HG03159 (cell line): Measurements from ENCODE around the gene CISTR.
"Not testable (repeated sequence)": the region's sequence is repeated elsewhere in the genome, so short reads cannot be mapped to it uniquely, and the experiment has no call there.

ENCODE experiments used
- ATAC-seq: cut with Tn5 transposase; IDR thresholded peaks from one replicate; pipeline ENCODE4 v1.9.1; 2021; ENCODE audit warnings: mild to moderate bottlenecking, moderate library complexity; ENCODE audit not compliant: unreplicated experiment

Gene CISTR

DNA sequence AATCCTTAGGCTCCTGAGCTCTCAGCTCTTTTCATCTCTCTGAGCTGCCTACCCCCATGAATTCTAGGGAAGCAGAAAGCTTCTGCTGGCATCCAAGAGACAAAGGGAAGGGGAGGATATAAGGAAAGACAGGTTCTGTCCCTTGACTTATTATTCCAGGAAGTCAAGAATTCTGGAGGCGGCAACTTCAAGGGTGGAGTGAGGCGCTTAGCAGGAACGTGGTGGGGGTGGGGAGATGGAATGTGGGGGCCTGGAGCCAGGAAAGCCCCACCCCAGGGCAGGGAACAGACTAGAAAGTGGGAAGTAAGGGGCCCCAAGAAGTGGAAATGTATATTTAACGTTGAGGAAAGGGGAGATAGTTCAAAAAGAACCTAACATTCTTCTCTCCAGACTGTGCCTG is 26.0 kb downstream of the CISTR start:
- ATAC-seq = no peak

DNA sequence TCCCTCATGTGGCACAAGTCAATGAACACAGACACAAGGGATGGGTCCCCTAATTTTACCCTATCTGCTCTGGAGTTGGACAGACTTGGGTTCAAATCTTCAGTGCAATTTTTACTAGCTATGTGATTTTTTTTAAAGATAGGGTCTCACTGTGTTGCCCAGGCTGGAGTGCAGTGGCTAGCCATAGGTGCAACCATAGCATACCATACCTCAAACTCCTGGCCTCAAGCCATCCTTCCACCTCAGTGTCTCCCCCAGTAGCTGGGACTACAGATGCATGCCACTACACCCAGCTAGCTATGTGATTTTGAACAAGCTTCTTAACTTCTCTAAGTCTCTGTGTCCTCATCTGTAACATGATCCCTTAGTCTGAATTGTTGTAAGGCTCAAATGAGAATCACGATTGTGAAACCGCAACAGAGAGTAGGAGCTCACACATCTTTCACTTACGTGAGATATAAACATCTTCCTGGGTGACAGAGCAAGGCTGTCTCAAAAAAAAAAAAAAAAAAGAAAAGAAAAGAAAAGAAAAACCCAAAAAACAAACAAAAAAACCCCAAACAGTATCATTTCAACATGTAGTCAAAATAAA is 29.2 kb downstream of the CISTR start:
- no peak for ATAC-seq

GRCh38 chr12:53720946-53721345 is 30.8 kb downstream of the CISTR start:
- no peak for ATAC-seq

DNA sequence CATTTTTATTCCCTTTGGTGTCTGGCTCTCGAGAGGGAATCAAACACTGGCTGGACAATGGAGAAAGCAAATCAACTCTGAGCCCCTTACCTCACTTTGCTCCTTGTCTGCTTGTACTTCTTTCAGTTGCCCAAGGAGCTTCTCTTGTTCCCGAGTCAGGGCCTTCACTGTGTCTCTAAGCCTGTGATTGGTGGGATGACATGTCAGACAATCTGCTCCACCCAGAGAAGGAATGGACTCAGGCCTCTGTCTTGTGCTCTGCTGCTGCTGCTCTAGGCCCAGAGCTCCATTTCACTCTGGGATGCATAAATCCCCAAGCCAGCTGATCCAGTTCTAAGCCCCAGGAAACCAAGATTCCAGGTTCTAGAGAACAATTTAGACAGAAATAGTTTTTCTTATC is 32.1 kb downstream of the CISTR start:
- no peak for ATAC-seq

- ATAC-seq = not testable (repeated sequence)
These were observed 33.2 kb downstream of the CISTR start for GRCh38 chr12:53718567-53718966.

- ATAC-seq = no peak
These were observed 34.5 kb downstream of the CISTR start for GRCh38 chr12:53717319-53717718.

DNA sequence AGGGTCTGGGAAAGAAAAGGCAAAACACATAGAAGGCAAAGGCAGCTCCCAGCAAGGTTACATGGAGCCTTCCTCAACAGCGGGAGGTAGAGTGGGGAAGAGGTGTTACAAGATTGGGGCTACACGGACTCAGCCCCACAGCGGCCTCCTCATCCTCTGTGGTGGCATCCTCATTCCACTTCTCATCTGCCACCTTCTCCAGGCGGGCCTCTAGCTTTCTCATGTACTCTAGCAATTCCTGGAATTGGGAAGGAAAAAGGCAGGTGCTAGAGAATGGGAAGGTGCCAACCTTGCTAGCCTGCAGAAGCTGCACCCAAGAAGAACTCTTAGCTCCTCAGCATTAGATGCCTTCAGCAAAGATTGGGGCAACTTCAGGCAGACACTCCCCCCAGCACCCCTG is 37.8 kb downstream of the CISTR start:
- no peak for ATAC-seq

GRCh38 chr12:53713516-53713915 is 38.3 kb downstream of the CISTR start:
- ATAC-seq = no peak

- no peak for ATAC-seq
These were observed 39.6 kb downstream of the CISTR start for GRCh38 chr12:53712059-53712643.

- ATAC-seq = no peak
These were observed 41.7 kb downstream of the CISTR start for GRCh38 chr12:53710091-53710490.

- no peak for ATAC-seq
These were observed 42.1 kb downstream of the CISTR start for GRCh38 chr12:53709671-53710070.

DNA sequence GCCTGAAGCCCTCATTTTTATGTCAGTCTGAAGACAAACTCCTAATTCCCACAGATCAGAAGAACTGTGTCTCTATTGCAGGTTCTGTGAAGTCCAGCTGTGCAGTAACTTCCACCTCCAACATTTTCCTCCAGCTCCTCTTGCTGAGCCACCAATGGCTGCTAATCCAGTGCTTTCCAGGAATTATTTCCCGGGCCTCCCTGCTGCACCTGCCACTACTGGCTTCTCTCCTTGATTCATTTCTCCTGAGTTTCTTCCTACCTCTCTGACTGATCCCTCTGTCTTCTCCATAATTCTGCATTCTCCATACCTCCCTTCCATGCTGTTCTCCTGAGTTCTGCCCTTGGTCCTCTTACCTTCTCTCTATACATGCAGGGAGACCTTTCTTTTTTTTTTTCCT is 45.7 kb downstream of the CISTR start:
- no peak for ATAC-seq

DNA sequence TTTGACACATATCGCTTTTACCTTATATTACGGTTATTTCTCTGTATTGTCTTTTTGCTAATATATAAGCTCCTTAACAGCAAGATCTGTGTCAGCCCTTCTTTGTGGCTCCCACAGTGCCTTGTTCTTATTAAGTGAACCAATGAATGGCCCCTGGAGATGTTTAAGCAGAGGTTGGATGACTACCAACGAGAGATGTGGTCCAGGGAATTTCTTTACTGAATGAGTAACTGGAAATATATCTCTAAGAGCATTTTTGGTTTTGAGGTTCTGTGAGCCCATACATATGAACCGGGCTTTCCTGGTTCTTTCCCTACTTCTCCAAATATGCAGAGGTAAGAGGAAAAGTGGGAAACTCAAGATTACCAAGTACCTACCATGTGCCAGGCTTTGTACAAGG is 48.0 kb downstream of the CISTR start:
- ATAC-seq = no peak

DNA sequence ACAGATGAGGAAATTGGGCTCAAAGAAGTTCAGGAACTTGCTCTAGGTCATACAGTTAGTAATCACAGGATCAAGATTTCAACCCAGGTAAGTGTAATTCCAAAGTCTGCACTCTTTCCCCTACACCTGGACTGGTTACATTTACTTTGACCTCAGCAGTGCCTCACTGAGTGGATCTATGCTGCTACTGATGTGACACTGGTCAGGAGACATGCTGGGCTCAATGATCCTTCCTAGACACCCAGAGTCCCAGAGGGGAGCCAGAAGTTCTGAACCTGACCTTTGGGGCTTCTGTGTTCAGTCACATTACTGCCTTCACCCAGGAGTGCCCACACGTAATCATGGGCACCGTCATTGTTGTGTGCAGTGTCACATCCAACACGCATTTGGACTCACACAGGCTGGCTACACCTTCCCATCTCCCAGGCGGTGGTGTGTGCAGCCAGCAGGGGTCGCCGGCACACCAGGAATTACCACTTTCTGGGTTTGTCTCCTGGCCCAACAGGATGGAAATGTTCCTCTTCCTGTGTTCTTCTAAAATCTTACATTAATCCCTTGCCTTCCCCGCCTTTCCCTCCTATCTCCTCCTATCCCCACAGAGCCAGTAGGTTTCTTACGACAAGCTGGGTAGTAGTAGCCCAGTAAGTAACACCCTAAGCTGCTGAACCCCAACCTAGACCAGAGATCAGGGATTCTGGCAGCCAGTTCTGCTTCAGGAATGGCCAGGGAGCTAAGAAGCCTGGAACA is 50.1 kb downstream of the CISTR start:
- ATAC-seq = no peak

DNA sequence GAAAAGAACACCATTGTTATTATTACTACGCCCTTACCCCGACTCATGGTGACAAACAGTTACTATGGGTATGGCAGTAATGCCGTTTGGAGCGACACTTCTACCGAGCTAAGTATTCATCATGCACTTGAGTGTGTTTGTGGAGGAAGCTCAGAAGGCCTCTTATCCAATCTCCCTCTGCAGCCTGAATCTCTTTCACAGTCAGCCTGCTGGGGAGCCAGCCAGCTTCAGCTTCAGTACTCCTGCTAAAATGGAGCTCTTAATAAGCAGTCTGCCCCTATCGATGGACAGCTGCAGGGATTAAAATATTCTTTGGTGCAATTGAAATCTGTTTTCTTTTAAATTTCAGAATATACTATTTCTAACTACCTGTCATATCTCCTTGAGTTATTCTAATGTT is 51.2 kb downstream of the CISTR start:
- no peak for ATAC-seq

DNA sequence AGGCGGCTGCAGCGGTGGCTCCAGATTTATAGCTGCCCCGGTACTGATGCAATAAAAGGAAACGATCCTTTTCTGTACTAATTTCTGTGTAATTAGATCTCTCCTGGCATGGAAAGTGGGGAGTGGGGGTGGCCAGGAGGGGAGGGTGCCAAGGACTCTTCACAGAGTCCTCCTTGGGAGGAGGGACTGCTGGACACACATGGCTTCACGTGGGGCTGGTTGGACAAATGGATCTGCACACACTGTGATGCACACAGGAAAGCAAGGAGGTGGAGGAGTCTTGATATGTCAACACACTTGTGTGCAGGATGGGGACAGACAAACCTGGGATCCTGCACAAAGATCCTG is 52.1 kb downstream of the CISTR start:
- no peak for ATAC-seq

GRCh38 chr12:53698948-53699677 is 52.7 kb downstream of the CISTR start:
- no peak for ATAC-seq

GRCh38 chr12:53696655-53697331 is 55.0 kb downstream of the CISTR start:
- ATAC-seq = no peak
